Right ventricle myocardium inferior (tissue), 1 donor: ENCODE data around the gene EXOC4. TPM values are rescaled to one million over a fixed set of nuclear protein-coding genes. Genes with fewer than 3 reads are reported as not detected.

ENCODE experiments used
- ATAC-seq: fragments of 200-7000 bp; cut with Tn5 transposase; one replicate; pipeline ENCODE4 v1.9.1; 2020; ENCODE audit warnings: mild to moderate bottlenecking, moderate library complexity
- DNase-seq: peaks from one replicate; pipeline ENCODE4 v3.0.0; 2021; ENCODE audit errors: missing footprints
- intact Hi-C: fragments of 100-400 bp; cut with DNase I; formaldehyde crosslinking; loops from one replicate; pipeline ENCODE4 v1.11.0; 2022
- total RNA-seq: library from RNA; stranded (reverse); fragmentation: NEBNext Ultra II Directional; extraction: Animal tissue kit (Norgen Biotek cat#: 25700); gene quantifications from one replicate; pipeline ENCODE4 v1.2.1, GENCODE V29; 2021
- donor health status: DM: no; HTN: yes; CAD: no; lungs with severe emphysema.

The EXOC4 gene
- total RNA-seq, 1 donor from 2014 or later = 36.8 TPM

DNA sequence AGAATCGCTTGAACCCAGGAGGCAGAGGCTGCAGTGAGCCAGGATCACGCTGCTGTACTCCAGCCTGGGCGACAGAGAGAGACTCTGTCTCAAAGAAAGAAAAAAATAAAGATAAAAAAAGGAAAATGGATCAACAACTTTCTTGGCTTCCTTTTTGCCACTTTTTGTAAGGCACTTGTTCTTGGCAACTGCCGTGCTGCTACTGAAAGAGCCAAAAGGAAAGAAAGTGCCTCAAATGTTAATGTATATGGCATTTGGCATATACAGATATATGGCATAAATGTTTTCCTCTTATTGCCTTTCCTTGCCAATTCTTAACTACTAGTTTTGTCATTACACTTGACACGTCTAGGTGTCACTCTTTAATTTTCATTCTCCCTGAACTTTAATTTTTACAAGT lies 480.5 kb downstream of the EXOC4 start:
- DNase-seq (no peak), ATAC-seq (no peak)
- intact Hi-C loops = no loop called here

DNA sequence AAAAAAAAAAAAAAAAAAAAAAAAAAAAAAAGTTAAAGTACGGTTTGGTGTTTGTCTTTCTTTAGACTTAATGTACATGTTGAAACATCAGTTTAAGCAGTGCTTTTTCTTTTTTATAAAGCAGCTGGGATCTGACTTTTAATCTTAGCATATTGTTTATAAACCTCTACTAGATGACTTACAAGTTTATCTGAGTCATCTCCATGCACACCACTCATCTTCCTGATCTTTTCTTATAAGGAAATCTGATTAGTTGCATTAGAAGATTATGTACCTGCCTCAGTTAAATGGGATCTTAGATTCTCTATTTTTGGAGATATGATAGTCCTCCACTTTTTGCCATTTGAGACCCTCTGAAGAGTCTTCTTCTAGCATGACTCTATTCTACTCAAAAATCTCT lies 482.3 kb downstream of the EXOC4 start:
- no peak for DNase-seq
- no peak for ATAC-seq
- intact Hi-C loops = no loop called here

- intact Hi-C loops = no loop called here
- no peak for ATAC-seq
- DNase-seq = no peak
These were observed 486.9 kb downstream of the EXOC4 start for GRCh38 chr7:133739817-133740216.

DNA sequence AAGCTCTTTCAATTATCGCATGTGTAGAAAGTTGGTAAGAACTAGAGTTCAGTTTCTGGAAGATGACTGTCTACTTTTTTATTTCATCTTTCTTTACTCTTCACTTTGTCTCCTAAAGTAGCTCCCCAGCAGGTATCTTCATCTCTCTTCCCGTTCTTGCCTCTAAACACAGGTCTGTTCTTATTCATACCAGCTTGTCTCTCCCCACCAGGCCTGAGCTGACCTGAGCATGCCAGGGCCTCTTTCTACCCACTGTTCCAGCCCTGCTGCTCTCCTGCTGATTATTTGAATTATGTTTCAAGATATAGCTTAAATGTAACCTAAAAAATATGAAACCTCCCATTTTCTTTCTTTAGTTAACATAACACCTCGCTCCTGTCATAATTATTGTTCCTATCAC lies 488.2 kb downstream of the EXOC4 start:
- intact Hi-C loops = no loop called here
- no peak for ATAC-seq
- DNase-seq = no peak

DNA sequence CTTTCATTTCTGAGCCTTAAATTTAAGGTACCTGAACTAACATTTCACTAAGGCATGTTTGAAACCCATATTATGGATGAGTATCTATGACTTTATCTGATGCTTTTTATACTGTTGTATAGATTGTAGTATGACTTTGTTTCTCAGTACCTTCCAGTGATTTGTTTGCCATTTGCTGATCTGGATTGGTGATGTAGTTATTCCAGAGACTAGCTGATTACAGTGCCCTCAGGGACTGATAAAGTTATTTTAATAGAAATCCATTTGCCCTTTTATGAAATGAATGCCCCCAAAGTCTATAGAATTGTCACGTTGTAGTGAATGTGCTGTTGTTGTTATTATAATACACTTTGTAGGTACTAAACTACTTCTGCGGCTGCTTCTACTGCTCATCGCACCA lies 488.8 kb downstream of the EXOC4 start:
- no peak for ATAC-seq
- intact Hi-C loops = no loop called here
- no peak for DNase-seq

- intact Hi-C loops = no loop called here
- DNase-seq = no peak
These were observed 490.0 kb downstream of the EXOC4 start for GRCh38 chr7:133742709-133743538.

GRCh38 chr7:133744451-133744850 lies 491.6 kb downstream of the EXOC4 start:
- DNase-seq (no peak), ATAC-seq (no peak)
- intact Hi-C loops = no loop called here

More at GRCh38 chr7:133742709-133743538, 490.0 kb downstream of the EXOC4 start:
- no peak for ATAC-seq

DNA sequence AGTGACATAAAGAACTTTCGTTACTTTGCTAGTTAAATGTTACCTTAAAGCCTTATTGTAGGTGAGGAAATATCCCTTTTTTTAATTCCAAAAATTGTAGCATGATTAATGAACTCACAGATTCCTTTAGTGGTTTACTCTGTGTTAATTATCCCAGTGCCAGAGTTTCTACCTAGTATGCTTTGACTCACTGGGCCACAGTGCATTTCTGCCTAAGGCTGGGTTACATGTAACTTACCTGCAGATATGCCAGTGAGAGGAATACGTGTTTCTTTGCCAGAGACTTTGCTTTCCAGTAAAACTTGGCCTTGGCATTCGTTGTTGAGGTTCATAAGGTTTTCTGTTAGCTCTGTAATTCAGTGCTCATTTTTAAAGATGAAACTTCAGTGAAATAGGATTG lies 493.4 kb downstream of the EXOC4 start:
- no peak for DNase-seq
- intact Hi-C loops = no loop called here
- no peak for ATAC-seq

GRCh38 chr7:133746847-133747246 lies 494.0 kb downstream of the EXOC4 start:
- ATAC-seq (no peak), DNase-seq (no peak)
- intact Hi-C loops = no loop called here

DNA sequence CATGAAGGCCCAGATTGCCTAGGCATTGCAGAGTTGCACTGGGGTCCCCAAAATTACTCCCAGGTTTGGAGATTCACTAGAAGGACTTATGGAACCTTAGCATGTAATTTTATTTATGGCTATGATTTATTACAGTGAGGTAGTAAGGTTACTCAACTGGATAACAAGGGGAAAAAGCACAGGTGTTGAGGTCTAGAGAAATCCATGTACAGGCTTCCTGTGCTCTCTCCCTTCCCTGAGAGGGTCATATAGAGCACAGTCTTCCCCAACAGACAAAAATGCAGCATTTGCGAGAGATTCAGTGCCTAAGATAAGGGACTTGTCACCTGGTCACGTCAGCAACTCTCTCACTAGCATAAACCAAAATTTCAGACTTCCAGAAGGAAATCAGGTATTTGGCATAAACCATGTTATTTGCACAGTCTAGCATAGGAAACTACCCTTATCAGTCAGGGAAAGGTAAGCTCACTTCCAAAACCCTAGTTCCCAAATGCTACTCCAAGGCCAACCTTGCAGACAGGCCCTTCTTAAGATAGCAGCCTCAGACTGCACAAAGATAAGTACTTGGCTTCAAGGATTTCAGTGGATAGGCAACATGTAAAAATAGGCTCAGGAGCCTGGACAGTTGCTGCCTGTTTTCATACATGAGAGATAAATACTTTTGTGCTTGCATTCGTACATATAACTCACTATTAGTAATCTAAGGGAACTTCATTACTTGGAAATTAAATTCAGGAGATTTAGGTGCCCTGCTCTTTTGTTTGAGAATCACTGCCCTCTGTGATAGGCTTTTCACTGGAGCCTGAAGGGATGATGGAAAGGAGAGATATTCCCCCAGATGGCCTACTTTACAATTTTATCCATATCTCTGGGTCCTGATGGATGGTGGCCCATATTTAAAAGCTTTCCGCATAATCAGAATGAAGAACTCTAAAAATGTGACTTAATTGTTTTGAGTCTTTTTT lies 495.8 kb downstream of the EXOC4 start:
- intact Hi-C loops = no loop called here
- DNase-seq = no peak
- ATAC-seq = no peak

- no peak for DNase-seq
- ATAC-seq = no peak
- intact Hi-C loops = no loop called here
These were observed 497.4 kb downstream of the EXOC4 start for GRCh38 chr7:133750287-133750686.

DNA sequence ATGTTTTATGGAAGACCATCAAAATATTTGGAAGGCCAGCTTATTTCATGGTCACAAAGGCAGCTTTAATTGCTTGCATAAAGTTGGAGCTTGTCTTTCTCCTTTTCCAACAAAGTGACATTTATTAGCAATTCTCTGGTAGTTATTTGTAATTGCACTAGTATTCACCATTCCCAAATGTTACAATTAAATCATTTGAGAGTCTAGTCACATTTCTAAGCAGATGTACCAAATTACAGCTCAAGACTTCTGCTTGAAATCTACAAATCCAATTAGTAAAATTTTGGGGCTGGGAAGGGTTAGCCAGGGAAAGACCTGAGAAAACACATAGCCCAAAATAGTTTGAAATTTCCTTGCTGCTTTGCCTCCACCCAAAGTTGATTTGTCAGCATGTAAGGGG lies 498.2 kb downstream of the EXOC4 start:
- intact Hi-C loops = no loop called here
- ATAC-seq = no peak
- DNase-seq = no peak

DNA sequence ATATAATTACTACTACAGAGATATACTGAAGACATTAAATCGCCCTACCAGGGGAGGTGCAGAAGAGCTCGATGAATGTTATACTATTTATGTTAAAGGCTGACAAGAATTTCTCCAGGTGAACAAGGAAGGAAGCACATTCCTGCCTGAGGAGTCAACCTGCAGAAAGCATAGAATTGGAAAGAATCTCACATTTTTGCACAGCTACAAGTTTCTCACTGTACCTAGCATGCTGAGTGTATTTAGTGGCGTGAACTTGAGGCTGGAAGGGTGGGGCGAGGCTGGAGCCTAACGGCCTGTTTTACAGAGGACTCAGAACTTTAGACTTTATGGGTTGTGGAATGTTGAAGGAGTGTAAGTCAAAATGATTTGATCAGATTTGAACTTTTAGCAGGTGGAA lies 500.6 kb downstream of the EXOC4 start:
- intact Hi-C loops = no loop called here
- ATAC-seq (no peak), DNase-seq (no peak)

DNA sequence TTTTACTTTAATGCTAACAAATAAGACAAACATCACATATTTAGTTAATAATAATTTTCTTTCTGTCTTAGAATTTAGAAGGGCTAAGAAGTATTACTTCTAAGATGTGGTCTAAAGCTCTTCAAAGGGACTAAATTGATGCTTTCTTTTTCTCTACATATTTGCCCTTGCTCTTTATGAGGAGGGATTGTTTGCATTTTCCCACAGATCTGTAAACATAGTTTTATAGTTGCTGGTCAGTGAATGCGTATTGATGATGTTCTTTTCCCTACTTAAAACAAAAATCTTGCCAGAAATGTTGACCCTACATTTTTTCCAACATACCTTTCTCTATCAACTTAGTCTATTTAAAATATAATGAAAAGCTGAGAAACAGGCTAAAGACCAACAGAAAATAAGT lies 501.8 kb downstream of the EXOC4 start:
- no peak for ATAC-seq
- intact Hi-C loops = no loop called here
- no peak for DNase-seq

- intact Hi-C loops = no loop called here
- DNase-seq = no peak
These were observed 503.0 kb downstream of the EXOC4 start for GRCh38 chr7:133755901-133756300.

DNA sequence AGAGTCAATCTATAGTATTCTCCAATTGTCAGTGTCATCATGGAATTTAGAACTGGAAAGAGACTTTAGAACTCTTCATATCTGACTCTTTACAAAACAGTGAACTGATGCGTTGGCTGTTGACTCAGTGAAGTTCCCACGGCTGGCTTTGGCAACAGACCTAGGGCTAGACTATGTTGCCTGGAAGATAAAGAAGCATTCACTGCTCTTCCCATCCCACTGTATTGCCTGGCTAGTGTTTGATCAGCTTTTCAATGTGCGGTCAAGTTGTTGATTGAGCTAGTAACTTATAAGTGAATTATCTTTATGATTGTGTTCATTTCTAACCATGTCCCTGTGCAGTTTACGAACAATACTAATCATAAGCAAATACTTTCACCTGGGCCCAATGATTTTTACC lies 508.6 kb downstream of the EXOC4 start:
- intact Hi-C loops = no loop called here
- DNase-seq (no peak), ATAC-seq (no peak)

More at GRCh38 chr7:133755901-133756300, 503.0 kb downstream of the EXOC4 start:
- ATAC-seq = no peak

- ATAC-seq = no peak
- no peak for DNase-seq
- intact Hi-C loops = no loop called here
These were observed 510.3 kb downstream of the EXOC4 start for GRCh38 chr7:133763076-133763640.

DNA sequence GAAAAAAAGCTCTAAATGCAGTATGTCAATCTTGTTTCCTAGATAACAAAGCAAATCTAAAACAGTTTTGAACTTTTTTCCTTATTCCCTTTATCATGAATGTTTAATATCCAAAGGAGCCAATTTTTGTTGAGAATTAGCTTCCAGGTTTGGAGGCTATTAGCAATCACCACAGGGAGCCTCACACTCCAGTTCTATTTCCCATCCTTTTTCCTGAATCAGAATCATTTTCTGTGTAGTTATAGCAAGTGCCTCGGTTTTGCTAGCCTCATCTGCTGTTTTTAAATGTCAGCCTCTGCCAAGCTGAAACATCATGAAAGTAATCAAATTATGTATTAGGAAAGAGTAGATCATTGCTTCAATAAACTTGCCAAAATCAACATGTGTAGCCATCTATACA lies 516.8 kb downstream of the EXOC4 start:
- DNase-seq (no peak), ATAC-seq (no peak)
- intact Hi-C loops = no loop called here

DNA sequence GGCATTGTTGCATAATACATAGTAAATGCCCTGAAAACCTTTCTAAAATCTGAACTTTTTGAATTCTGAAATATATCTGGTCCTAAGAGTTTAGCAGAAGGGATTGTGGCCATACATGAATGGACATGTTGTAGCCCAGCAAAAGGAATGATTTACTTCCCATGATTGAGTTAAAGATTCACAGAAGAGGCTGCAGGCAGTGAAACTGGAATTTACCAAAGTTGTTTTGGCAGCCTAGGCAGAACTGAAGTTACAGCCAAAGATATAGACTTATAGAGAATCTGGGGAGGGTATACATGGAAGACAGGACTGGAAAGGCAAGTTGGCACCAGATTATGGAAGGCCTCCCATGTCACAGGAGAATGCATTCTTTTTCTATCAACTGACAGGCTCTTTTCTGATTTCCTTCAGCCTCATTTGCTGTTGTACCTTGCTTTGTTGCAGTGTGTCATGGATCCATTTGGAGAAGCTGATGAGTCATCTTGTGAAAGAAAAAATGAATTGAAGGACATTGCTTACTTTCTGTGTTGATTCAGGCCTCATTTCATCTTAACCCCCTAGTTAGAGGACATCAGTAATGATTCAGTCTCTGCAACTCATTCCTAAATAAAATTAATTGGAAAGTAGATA lies 518.1 kb downstream of the EXOC4 start:
- no peak for DNase-seq
- ATAC-seq = no peak
- intact Hi-C loops = no loop called here
